Measurements from ENCODE around the gene WDR38.
A peak's percentile ranks its signal among the peaks of the same experiment; 100 is the strongest.

WDR38 gene

GRCh38 chr9:124852829-124853531 lies at the start of gene WDR38:
Gene WDR38, plus strand, starts transcription at chr9:124853460. Its CDS starts 72 bp downstream, at chr9:124853532.
- no peak for DNase-seq (ENCODE audit: low read depth, low spot score)
- H3K27ac ChIP-seq: no peak within 1 kb of the TSS
- peaks cover 14% of the 10 kb centered on the region for H3K36me3 ChIP-seq (ENCODE audit: insufficient read depth, low read length)

DNA sequence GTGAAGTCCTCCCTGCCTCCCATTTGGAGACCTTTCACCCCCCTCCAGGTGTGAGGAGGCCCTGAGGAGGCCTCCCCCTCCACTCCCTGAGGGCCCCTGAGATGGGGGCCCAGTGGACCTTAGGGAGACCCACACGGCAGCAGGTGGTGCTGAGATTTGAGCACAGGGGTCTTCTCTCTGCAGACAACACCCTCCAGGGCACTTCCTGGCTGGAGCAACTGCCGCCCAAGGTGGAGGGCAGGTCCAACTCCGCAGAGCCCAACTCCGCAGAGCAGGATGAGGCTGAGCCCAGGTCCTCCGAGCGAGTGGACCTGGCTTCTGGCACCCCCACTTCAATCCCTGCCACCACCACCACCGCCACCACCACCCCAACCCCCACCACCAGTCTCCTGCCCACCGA lies 49.3 kb upstream of the WDR38 start:
- H3K36me3 ChIP-seq (ENCODE audit: insufficient read depth, low read length): no peaks in the 10 kb centered on the region
- DNase-seq (ENCODE audit: low read depth, low spot score): no peak
- H3K27ac ChIP-seq: no peak overlapping the region
- no peak overlapping the region for H3K4me3 ChIP-seq
- no peaks in the 10 kb centered on the region for H3K9me3 ChIP-seq (ENCODE audit: low read depth, low read length)
- no peak overlapping the region for H3K9ac ChIP-seq (ENCODE audit: insufficient read length)
- TF ChIP-seq EZH2 (IDR thresholded peaks at IDR 0.05) (no peak), POLR2AphosphoS5 (IDR thresholded peaks at IDR 0.05; ENCODE audit: borderline replicate concordance, low read depth, low read length) (no peak), FOXP2 (optimal IDR thresholded peaks at IDR 0.05; ENCODE audit: control extremely low read depth, extremely low read length, insufficient read depth) (no peak)

More at GRCh38 chr9:124852829-124853531, at the start of gene WDR38:
- no peaks in the 10 kb centered on the region for H3K9me3 ChIP-seq (ENCODE audit: low read depth, low read length)
- peak within 1 kb of the TSS; percentile 76 for H3K4me3 ChIP-seq
- no peak within 1 kb of the TSS for H3K9ac ChIP-seq (ENCODE audit: insufficient read length)
- TF ChIP-seq EZH2 (IDR thresholded peaks at IDR 0.05) (no peak), FOXP2 (optimal IDR thresholded peaks at IDR 0.05; ENCODE audit: control extremely low read depth, extremely low read length, insufficient read depth) (no peak), POLR2AphosphoS5 (IDR thresholded peaks at IDR 0.05; ENCODE audit: borderline replicate concordance, low read depth, low read length) (no peak)

GRCh38 chr9:124805186-124805585 lies 48.1 kb upstream of the WDR38 start:
- Histone ChIP-seq H3K27ac (peak overlapping the region; percentile 44), H3K36me3 (ENCODE audit: insufficient read depth, low read length) (no peaks in the 10 kb centered on the region), H3K9me3 (ENCODE audit: low read depth, low read length) (no peaks in the 10 kb centered on the region), H3K9ac (ENCODE audit: insufficient read length) (no peak overlapping the region), H3K4me3 (no peak overlapping the region)
- DNase-seq (ENCODE audit: low read depth, low spot score): no peak
- TF ChIP-seq EZH2 (IDR thresholded peaks at IDR 0.05): no peak
- no peak for TF ChIP-seq FOXP2 (optimal IDR thresholded peaks at IDR 0.05; ENCODE audit: control extremely low read depth, extremely low read length, insufficient read depth)
- TF ChIP-seq POLR2AphosphoS5 (IDR thresholded peaks at IDR 0.05; ENCODE audit: borderline replicate concordance, low read depth, low read length): no peak

- TF ChIP-seq EZH2 (IDR thresholded peaks at IDR 0.05): no peak
- no peak for TF ChIP-seq POLR2AphosphoS5 (IDR thresholded peaks at IDR 0.05; ENCODE audit: borderline replicate concordance, low read depth, low read length)
- TF ChIP-seq FOXP2 (optimal IDR thresholded peaks at IDR 0.05; ENCODE audit: control extremely low read depth, extremely low read length, insufficient read depth): no peak
Measured at GRCh38 chr9:124808246-124808956, 44.9 kb upstream of the WDR38 start.

GRCh38 chr9:124809211-124809610 lies 44.0 kb upstream of the WDR38 start:
- Histone ChIP-seq H3K36me3 (ENCODE audit: insufficient read depth, low read length) (no peaks in the 10 kb centered on the region), H3K27ac (no peak overlapping the region), H3K9me3 (ENCODE audit: low read depth, low read length) (no peaks in the 10 kb centered on the region), H3K4me3 (no peak overlapping the region), H3K9ac (ENCODE audit: insufficient read length) (no peak overlapping the region)
- TF ChIP-seq FOXP2 (optimal IDR thresholded peaks at IDR 0.05; ENCODE audit: control extremely low read depth, extremely low read length, insufficient read depth) (no peak), EZH2 (IDR thresholded peaks at IDR 0.05) (no peak), POLR2AphosphoS5 (IDR thresholded peaks at IDR 0.05; ENCODE audit: borderline replicate concordance, low read depth, low read length) (no peak)
- no peak for DNase-seq (ENCODE audit: low read depth, low spot score)

More at GRCh38 chr9:124808246-124808956, 44.9 kb upstream of the WDR38 start:
- no peak overlapping the region for H3K27ac ChIP-seq
- no peaks in the 10 kb centered on the region for H3K36me3 ChIP-seq (ENCODE audit: insufficient read depth, low read length)
- H3K4me3 ChIP-seq: no peak overlapping the region
- DNase-seq (ENCODE audit: low read depth, low spot score): no peak
- no peaks in the 10 kb centered on the region for H3K9me3 ChIP-seq (ENCODE audit: low read depth, low read length)
- no peak overlapping the region for H3K9ac ChIP-seq (ENCODE audit: insufficient read length)

DNA sequence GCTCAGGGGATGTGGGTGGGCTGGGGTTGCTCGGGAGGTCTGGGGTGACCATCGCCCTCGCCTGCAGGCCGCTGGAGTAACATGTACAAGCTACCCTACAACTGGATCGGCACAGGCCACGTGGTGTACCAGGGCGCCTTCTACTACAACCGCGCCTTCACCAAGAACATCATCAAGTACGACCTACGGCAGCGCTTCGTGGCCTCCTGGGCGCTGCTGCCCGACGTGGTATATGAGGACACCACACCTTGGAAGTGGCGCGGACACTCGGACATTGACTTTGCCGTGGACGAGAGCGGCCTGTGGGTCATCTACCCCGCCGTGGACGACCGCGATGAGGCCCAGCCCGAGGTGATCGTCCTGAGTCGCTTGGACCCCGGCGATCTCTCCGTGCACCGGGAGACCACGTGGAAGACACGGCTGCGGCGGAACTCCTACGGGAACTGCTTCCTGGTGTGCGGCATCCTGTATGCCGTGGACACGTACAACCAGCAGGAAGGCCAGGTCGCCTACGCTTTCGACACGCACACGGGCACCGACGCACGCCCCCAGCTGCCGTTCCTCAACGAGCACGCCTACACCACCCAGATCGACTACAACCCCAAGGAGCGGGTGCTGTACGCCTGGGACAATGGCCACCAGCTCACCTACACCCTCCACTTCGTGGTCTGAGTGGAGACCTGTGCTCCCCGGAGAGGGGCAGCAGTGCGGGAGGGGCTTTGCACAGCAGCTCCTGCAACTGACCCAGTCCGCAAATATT lies 43.3 kb upstream of the WDR38 start:
- H3K36me3 ChIP-seq (ENCODE audit: insufficient read depth, low read length): no peaks in the 10 kb centered on the region
- no peaks in the 10 kb centered on the region for H3K9me3 ChIP-seq (ENCODE audit: low read depth, low read length)
- DNase-seq (ENCODE audit: low read depth, low spot score): no peak
- TF ChIP-seq EZH2 (IDR thresholded peaks at IDR 0.05): no peak
- TF ChIP-seq FOXP2 (optimal IDR thresholded peaks at IDR 0.05; ENCODE audit: control extremely low read depth, extremely low read length, insufficient read depth): no peak
- no peak for TF ChIP-seq POLR2AphosphoS5 (IDR thresholded peaks at IDR 0.05; ENCODE audit: borderline replicate concordance, low read depth, low read length)
- no peak overlapping the region for H3K27ac ChIP-seq
- no peak overlapping the region for H3K4me3 ChIP-seq
- H3K9ac ChIP-seq (ENCODE audit: insufficient read length): no peak overlapping the region

- DNase-seq (ENCODE audit: low read depth, low spot score): no peak
- Histone ChIP-seq H3K27ac (no peak overlapping the region), H3K9me3 (ENCODE audit: low read depth, low read length) (no peaks in the 10 kb centered on the region), H3K36me3 (ENCODE audit: insufficient read depth, low read length) (no peaks in the 10 kb centered on the region), H3K4me3 (no peak overlapping the region), H3K9ac (ENCODE audit: insufficient read length) (no peak overlapping the region)
- TF ChIP-seq FOXP2 (optimal IDR thresholded peaks at IDR 0.05; ENCODE audit: control extremely low read depth, extremely low read length, insufficient read depth): no peak
- no peak for TF ChIP-seq EZH2 (IDR thresholded peaks at IDR 0.05)
- no peak for TF ChIP-seq POLR2AphosphoS5 (IDR thresholded peaks at IDR 0.05; ENCODE audit: borderline replicate concordance, low read depth, low read length)
Measured at GRCh38 chr9:124810663-124811355, 42.5 kb upstream of the WDR38 start.

Data from SK-N-MC (cell line).